ENCODE data around the gene MED29. TPM values are rescaled to one million over a fixed set of nuclear protein-coding genes. Genes with fewer than 3 reads are reported as not detected.
A peak's percentile ranks its signal among the peaks of the same experiment; 100 is the strongest.

The MED29 gene, protein sequence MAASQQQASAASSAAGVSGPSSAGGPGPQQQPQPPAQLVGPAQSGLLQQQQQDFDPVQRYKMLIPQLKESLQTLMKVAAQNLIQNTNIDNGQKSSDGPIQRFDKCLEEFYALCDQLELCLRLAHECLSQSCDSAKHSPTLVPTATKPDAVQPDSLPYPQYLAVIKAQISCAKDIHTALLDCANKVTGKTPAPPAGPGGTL
- 14.0 and 18.1 TPM in 2 replicates for total RNA-seq (2016; rRNA removed; fragmentation: Illumina TruSeq; extraction: Trizol)
- 3.3 and 3.4 TPM in 2 replicates for total RNA-seq (2016; cell fraction: cytosol; rRNA removed; fragmentation: Illumina TruSeq; extraction: Trizol; ENCODE audit: low read depth)
- total RNA-seq (2016; cell fraction: insoluble cytoplasmic fraction; rRNA removed; fragmentation: Illumina TruSeq; extraction: Trizol), result 14.6 and 16.5 TPM in 2 replicates
- total RNA-seq (2016; cell fraction: membrane; rRNA removed; fragmentation: Illumina TruSeq; extraction: Trizol), result 8.2 and 8.3 TPM in 2 replicates
- total RNA-seq (2016; cell fraction: nucleus; rRNA removed; fragmentation: Illumina TruSeq; extraction: Trizol), result 6.8 and 6.9 TPM in 2 replicates
- 19.7 and 23.7 TPM in 2 replicates for polyA plus RNA-seq (2011; rRNA removed)
- polyA plus RNA-seq (2011; cell fraction: cytosol; rRNA removed), result 23.2 and 27.9 TPM in 2 replicates
- 16.6 and 20.4 TPM in 2 replicates for polyA plus RNA-seq (2011; cell fraction: nucleus; rRNA removed)
- polyA plus RNA-seq (2012), result 12.2 and 13.4 TPM in 2 replicates
- polyA plus RNA-seq (2016; cell fraction: cytosol; fragmentation: Illumina TruSeq; extraction: Trizol; ENCODE audit: low read depth), result 3.1 TPM in 2 replicates
- polyA plus RNA-seq (2016; cell fraction: insoluble cytoplasmic fraction; fragmentation: Illumina TruSeq; extraction: Trizol; ENCODE audit: low read depth), result 18.4 and 20.3 TPM in 2 replicates
- polyA plus RNA-seq (2016; cell fraction: membrane; fragmentation: Illumina TruSeq; extraction: Trizol; ENCODE audit: low read depth), result 6.3 and 7.9 TPM in 2 replicates
- 14.1 and 15.8 TPM in 2 replicates for polyA plus RNA-seq (2016; cell fraction: nucleus; fragmentation: Illumina TruSeq; extraction: Trizol; ENCODE audit: insufficient read depth, low read depth)
- 44.1 and 48.3 TPM in 2 replicates for polyA minus RNA-seq (2011; rRNA and poly(A)+ RNA removed; ENCODE audit: low replicate concordance)
- 10.6 and 11.3 TPM in 2 replicates for polyA minus RNA-seq (2011; cell fraction: cytosol; rRNA and poly(A)+ RNA removed)
- polyA minus RNA-seq (2011; cell fraction: nucleus; rRNA and poly(A)+ RNA removed), result 10.1 and 13.1 TPM in 2 replicates
- percentile 72 among the genes with signal in this experiment for Bru-seq, nascent RNA
- BruChase-seq, experiment 1, labeled RNA remaining after a 6-hour chase, result percentile 81 among the genes with signal in this experiment
- percentile 76 among the genes with signal in this experiment for BruChase-seq, experiment 2, labeled RNA remaining after a 2-hour chase
- long read RNA-seq, experiment 1, transcript MED29-201 (4 exons, 3,653 nt), result major isoform, 18 of 22 reads
- long read RNA-seq, experiment 1, partial matches to known transcripts, result 0 of 22 reads
- long read RNA-seq, experiment 1, other reads (novel, unspliced or antisense), result 3 of 22 reads
- long read RNA-seq, experiment 2, transcript MED29-201 (4 exons, 3,653 nt), result major isoform, 33 of 47 reads
- long read RNA-seq, experiment 2, partial matches to known transcripts, result 0 of 47 reads
- long read RNA-seq, experiment 2, other reads (novel, unspliced or antisense), result 14 of 47 reads

GRCh38 chr19:39390751-39391437 lies at the start of gene MED29, which contains the start of gene PAF1:
Gene MED29 (plus strand): TSS chr19:39391378. CDS start chr19:39391423, 45 bp downstream.
Gene PAF1 (minus strand): TSS chr19:39391106. CDS start chr19:39390864, 242 bp downstream.
- in situ Hi-C loops (cut with HindIII; ENCODE audit: extremely low pct_ligation_motif_present, low pct_unique_long_range_greater_than_20kb), result no loop called here
- ChIA-PET CTCF (ENCODE audit: low intra/inter-chr PET ratio, low total read pairs) (interaction anchor here (1.3 kb wide), 1 partner anchor 21 kb away, joined by 3 read pairs; the partner anchor contains the start of gene PLEKHG2), POLR2A (interaction anchor here (0.7 to 3.2 kb wide), 22 partner anchors 8 to 772 kb away, joined by 3 to 49 read pairs (median 6); partner anchors contain the start of genes EIF3K, PAK4, PLEKHG2 and RPS16)
- 0% methylated on average over 42 of the region's 60 CpGs for WGBS (ENCODE audit: low lambda C conversion rate)
- ATAC-seq (peak; percentile 96), FAIRE-seq (peak; percentile 100), DNase-seq (ENCODE audit: low spot score) (peak; percentile 99)
- peaks cover 17% of the 10 kb centered on the region for H3K79me2 ChIP-seq (ENCODE audit: insufficient read depth, low read length)
- no TSS peak for BruUV-seq (replicated peaks)
- H3K36me3 ChIP-seq (replicated peaks in 1 of 2; ENCODE audit: control insufficient read depth in 1 of 2, insufficient read depth in 2 of 2, low read length in 2 of 2), result peaks cover 9 to 47% of the 10 kb centered on the region in 2 experiments
- peak within 1 kb of the TSS; percentile 75 for H3K4me2 ChIP-seq (ENCODE audit: low read depth, low read length)
- no peaks in the 10 kb centered on the region for H3K9me3 ChIP-seq (ENCODE audit: low read length)
- no peaks in the 10 kb centered on the region for H3K27me3 ChIP-seq (ENCODE audit: control insufficient read depth in 1 of 2, insufficient read depth in 2 of 2, low read length in 2 of 2)
- no peaks in the 10 kb centered on the region for H4K20me1 ChIP-seq (ENCODE audit: insufficient read depth, low read length)
- peak within 1 kb of the TSS; percentile 86 for H3K27ac ChIP-seq (ENCODE audit: extremely low read length, insufficient read depth, low read length)
- peaks cover 22% of the 10 kb centered on the region for H3K4me1 ChIP-seq (ENCODE audit: insufficient read depth, low read length)
- H3K9ac ChIP-seq (ENCODE audit: insufficient read depth, low read depth, low read length), result peak within 1 kb of the TSS; percentile 95
- H2AFZ ChIP-seq (ENCODE audit: low read length), result no peak within 1 kb of the TSS
- intact Hi-C loops (cut with micrococcal nuclease; ENCODE audit: unreplicated experiment), result loop anchor here (1.0 kb wide), 1 partner anchor 7 kb away; no protein-coding TSS in a partner anchor
- peak within 1 kb of the TSS; percentile 92 to 96 (median 95) for H3K4me3 ChIP-seq (replicated peaks in 1 of 3; ENCODE audit: insufficient read depth in 1 of 3, low read depth in 2 of 3, low read length in 3 of 3)
- TF ChIP-seq XRCC5 (optimal IDR thresholded peaks at IDR 0.05; ENCODE audit: low read length), result peak; percentile 31
- TF ChIP-seq POLR2AphosphoS5 (IDR thresholded peaks at IDR 0.05; ENCODE audit: low read depth, low read length), result peak; percentile 97
- peak; percentile 79; the same call in 1 of the 2 replicates for TF ChIP-seq GPN1 (CRISPR knock-in tag; IDR thresholded peaks at IDR 0.05; ENCODE audit: borderline replicate concordance)
- peak; percentile 52; the same call in 1 of the 2 replicates for TF ChIP-seq MYC (CRISPR knock-in tag; IDR thresholded peaks at IDR 0.05; ENCODE audit: borderline replicate concordance)
- TF ChIP-seq SUZ12 (IDR thresholded peaks at IDR 0.05; ENCODE audit: low read depth, low read length), result peak; percentile 53; the same call in 1 of the 2 replicates
- no peak for TF ChIP-seq RARA (CRISPR knock-in tag; IDR thresholded peaks at IDR 0.05)
- no peak for TF ChIP-seq NR2F6 (IDR thresholded peaks at IDR 0.05)
- no peak for TF ChIP-seq NR2F6 (CRISPR knock-in tag; IDR thresholded peaks at IDR 0.05)
- TF ChIP-seq ZNF83 (CRISPR knock-in tag; IDR thresholded peaks at IDR 0.05; ENCODE audit: borderline replicate concordance), result 0 out of 2 replicates have a peak, but pooled peaks have one; percentile 59
- 0 out of 2 replicates have a peak, but pooled peaks have one; percentile 22 for TF ChIP-seq ZNF263 (CRISPR knock-in tag; IDR thresholded peaks at IDR 0.05)
- TF ChIP-seq SALL2 (CRISPR knock-in tag; IDR thresholded peaks at IDR 0.05), result peak; percentile 36
- no peak for TF ChIP-seq RAD51 (IDR thresholded peaks at IDR 0.05; ENCODE audit: borderline replicate concordance)
- TF ChIP-seq NFKBIZ (CRISPR knock-in tag; IDR thresholded peaks at IDR 0.05), result 0 out of 2 replicates have a peak, but pooled peaks have one; percentile 11
- TF ChIP-seq LCORL (IDR thresholded peaks at IDR 0.05), result no peak
- peak; percentile 69; the same call in 1 of the 2 replicates for TF ChIP-seq LCORL (CRISPR knock-in tag; IDR thresholded peaks at IDR 0.05)
- no peak for TF ChIP-seq TEAD3 (CRISPR knock-in tag; optimal IDR thresholded peaks at IDR 0.05; ENCODE audit: borderline replicate concordance)
- no peak for TF ChIP-seq NR2F2 (IDR thresholded peaks at IDR 0.05; ENCODE audit: borderline replicate concordance, low read depth)
- TF ChIP-seq BHLHE40 (IDR thresholded peaks at IDR 0.05; ENCODE audit: low read length), result 0 out of 2 replicates have a peak, but pooled peaks have one; percentile 8
- peak; percentile 91 for TF ChIP-seq GATAD1 (CRISPR knock-in tag; IDR thresholded peaks at IDR 0.05)
- peak; percentile 20; the same call in 1 of the 2 replicates for TF ChIP-seq RFX1 (IDR thresholded peaks at IDR 0.05)
- peak; percentile 70; the same call in 1 of the 2 replicates for TF ChIP-seq SIN3A (IDR thresholded peaks at IDR 0.05; ENCODE audit: borderline replicate concordance, low read depth, low read length)
- TF ChIP-seq SP1 (IDR thresholded peaks at IDR 0.05), result no peak
- peak; percentile 70 for TF ChIP-seq SP1 (CRISPR knock-in tag; IDR thresholded peaks at IDR 0.05)

Data from HepG2 (cell line).